ENCODE results near the gene RAB8B.

DNA sequence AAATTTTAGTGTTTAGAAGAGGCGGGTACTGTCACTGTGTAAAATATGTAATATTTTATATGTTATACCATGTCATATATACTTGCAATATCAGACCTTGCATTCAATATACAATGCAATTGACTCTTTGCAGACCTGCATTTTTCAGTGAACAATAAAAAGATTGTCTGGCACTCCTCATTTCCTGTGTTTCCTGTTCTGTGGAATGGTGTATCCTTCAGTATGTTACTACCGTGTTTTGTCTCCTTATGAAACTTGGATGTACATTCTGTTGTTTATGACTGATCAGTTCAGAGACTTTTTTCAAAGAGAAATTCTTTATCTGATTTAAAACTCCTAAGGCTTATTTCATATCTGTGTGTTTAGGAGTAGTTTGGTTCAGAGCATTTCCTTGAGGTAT lies 119.5 kb downstream of the RAB8B start:
- TF ChIP-seq, protein P1, sequence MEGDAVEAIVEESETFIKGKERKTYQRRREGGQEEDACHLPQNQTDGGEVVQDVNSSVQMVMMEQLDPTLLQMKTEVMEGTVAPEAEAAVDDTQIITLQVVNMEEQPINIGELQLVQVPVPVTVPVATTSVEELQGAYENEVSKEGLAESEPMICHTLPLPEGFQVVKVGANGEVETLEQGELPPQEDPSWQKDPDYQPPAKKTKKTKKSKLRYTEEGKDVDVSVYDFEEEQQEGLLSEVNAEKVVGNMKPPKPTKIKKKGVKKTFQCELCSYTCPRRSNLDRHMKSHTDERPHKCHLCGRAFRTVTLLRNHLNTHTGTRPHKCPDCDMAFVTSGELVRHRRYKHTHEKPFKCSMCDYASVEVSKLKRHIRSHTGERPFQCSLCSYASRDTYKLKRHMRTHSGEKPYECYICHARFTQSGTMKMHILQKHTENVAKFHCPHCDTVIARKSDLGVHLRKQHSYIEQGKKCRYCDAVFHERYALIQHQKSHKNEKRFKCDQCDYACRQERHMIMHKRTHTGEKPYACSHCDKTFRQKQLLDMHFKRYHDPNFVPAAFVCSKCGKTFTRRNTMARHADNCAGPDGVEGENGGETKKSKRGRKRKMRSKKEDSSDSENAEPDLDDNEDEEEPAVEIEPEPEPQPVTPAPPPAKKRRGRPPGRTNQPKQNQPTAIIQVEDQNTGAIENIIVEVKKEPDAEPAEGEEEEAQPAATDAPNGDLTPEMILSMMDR (IDR thresholded peaks at IDR 0.05; ENCODE audit: low read depth, low read length) = no peak
- TF ChIP-seq POLR2A (IDR thresholded peaks at IDR 0.05; ENCODE audit: extremely low read depth, insufficient read length) (no peak), MYC (IDR thresholded peaks at IDR 0.05; ENCODE audit: low read depth, low read length) (no peak)

Measured in NB4 (cell line).